Measurements from ENCODE around the gene EIF6.

The EIF6 gene

GRCh38 chr20:35232575-35232974 lies 52.0 kb downstream of the EIF6 start:
- TF ChIP-seq CTCF (IDR thresholded peaks at IDR 0.05; ENCODE audit: borderline replicate concordance, control extremely low read depth, extremely low read depth, insufficient read depth, missing control alignments): no peak
- in situ Hi-C loops (cut with MboI; ENCODE audit: low sequenced_read_pairs, unreplicated experiment): no loop called here
- no peak for DNase-seq (ENCODE audit: low spot score)
